Small intestine (tissue), 7 donors: Measurements from ENCODE around the gene PKD1. TPM values are rescaled to one million over a fixed set of nuclear protein-coding genes. Genes with fewer than 3 reads are reported as not detected.
"Not testable (repeated sequence)": the region's sequence is repeated elsewhere in the genome, so short reads cannot be mapped to it uniquely, and the experiment has no call there.

Source experiments
- DNase-seq, 2 donors: peaks; one replicate each; pipeline versions ENCODE4 v3.0.0 to v3.0.0-alpha.2; 2013
- FAIRE-seq: peaks from 2 replicates; lab custom pipeline; 2012; peaks lifted over from hg19 to GRCh38; lab: Jason Lieb, UNC
- H3K27ac ChIP-seq, 3 donors: one replicate each; pipeline ENCODE4 v1.5.1; 2013; ENCODE audit warnings: low read length in 2 of 3, mild to moderate bottlenecking in 2 of 3, control low read depth in 1 of 3, inconsistent platforms in 1 of 3, low read depth in 1 of 3, moderate library complexity in 1 of 3
- H3K27me3 ChIP-seq, 3 donors: one replicate each; pipeline ENCODE4 v1.6.1; 2013; ENCODE audit warnings: low read length in 3 of 3, inconsistent platforms in 1 of 3; ENCODE audit not compliant: control insufficient read depth in 3 of 3, insufficient read depth in 3 of 3
- H3K36me3 ChIP-seq, 3 donors: one replicate each; pipeline ENCODE4 v1.6.1; 2013; ENCODE audit warnings: low read length in 3 of 3, inconsistent platforms in 1 of 3, low read depth in 1 of 3, mild to moderate bottlenecking in 1 of 3, moderate library complexity in 1 of 3; ENCODE audit not compliant: control insufficient read depth in 3 of 3, insufficient read depth in 2 of 3
- H3K4me1 ChIP-seq, 3 donors: one replicate each; pipeline ENCODE4 v1.6.1; 2013; ENCODE audit warnings: low read length in 2 of 3, inconsistent platforms in 1 of 3, low read depth in 1 of 3, mild to moderate bottlenecking in 1 of 3, moderate library complexity in 1 of 3; ENCODE audit not compliant: control insufficient read depth in 3 of 3, insufficient read depth in 2 of 3
- H3K4me3 ChIP-seq, 3 donors: one replicate each; pipeline ENCODE4 v1.5.1; 2013; ENCODE audit warnings: low read length in 3 of 3, control low read depth in 1 of 3, inconsistent platforms in 1 of 3, low read depth in 1 of 3, mild to moderate bottlenecking in 1 of 3, moderate library complexity in 1 of 3
- H3K9me3 ChIP-seq, 2 donors: one replicate each; pipeline ENCODE4 v1.6.1; 2013; ENCODE audit warnings: low read depth in 1 of 2, low read length in 1 of 2; ENCODE audit not compliant: control insufficient read depth in 2 of 2, insufficient read depth in 1 of 2
- WGBS, 3 donors: extraction: QIAGEN DNeasy Blood & Tissue Kit; methylation state at CpG; one replicate each; pipeline ENCODE4 v1.1.7; 2013; 5-methylcytosine and 5-hydroxymethylcytosine counted together
- polyA plus RNA-seq, 4 donors: library from polyadenylated mRNA; stranded (reverse) in 3 of 4; unstranded in 1 of 4; fragments of 200-250 nt in 3 of 4; fragments of 120-200 nt in 1 of 4; gene quantifications; one replicate each; pipeline versions ENCODE4 v1.2.1 to v1.2.3, GENCODE V29; 2013
- donor health status: healthy with polysubstance abuse.
- donor health status: control.
- donor health status: control.
- donor health status: Bipolar disorder and iron deficiency.
- donor health status: healthy.

PKD1 gene
- polyA plus RNA-seq, 4 donors, result 10.5 to 42.2 (median 26.7) TPM

DNA sequence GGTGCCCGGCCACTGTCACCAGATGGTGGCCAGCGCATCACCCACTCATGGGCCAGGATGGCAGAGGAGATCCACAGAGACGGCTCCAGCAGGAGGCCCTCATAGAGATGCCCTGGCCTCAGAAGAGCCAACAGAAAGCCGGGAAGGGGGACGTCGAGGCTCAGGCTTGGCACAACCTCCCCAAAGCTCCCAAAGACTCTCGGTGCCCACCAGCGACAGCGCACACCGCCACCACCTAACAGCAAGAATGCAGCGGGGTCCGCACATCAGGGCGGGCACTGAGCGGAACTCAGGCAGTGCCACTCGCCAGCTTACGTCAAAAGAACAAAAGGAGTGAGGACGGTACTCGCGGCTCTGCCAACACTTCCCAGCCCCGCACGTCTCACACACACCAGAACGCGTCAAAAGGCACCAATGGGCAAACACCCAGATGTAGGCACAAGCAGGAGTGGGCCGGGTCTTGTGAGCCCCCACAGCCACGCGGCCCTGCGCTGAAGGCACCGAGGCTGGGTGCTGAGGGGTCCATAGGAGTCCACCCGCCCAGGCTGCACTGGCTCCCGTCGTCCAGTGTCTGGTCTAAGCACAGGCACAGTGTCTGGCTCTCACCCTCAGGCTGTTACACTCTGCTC is 8.7 kb downstream of the PKD1 start:
- 86 to 95% (median 88%) methylated on average over 29 to 31 of the region's 31 CpGs for WGBS, 3 donors
- not testable (repeated sequence) for H3K27me3 ChIP-seq, H3K36me3 ChIP-seq, FAIRE-seq, H3K4me3 ChIP-seq, H3K9me3 ChIP-seq, DNase-seq
- Histone ChIP-seq H3K4me1 (peaks cover 0 to 29% (median 0%) of the 10 kb centered on the region in 3 donors), H3K27ac (peak overlapping the region in 2 of 3 donors; percentile 60 to 93)

DNA sequence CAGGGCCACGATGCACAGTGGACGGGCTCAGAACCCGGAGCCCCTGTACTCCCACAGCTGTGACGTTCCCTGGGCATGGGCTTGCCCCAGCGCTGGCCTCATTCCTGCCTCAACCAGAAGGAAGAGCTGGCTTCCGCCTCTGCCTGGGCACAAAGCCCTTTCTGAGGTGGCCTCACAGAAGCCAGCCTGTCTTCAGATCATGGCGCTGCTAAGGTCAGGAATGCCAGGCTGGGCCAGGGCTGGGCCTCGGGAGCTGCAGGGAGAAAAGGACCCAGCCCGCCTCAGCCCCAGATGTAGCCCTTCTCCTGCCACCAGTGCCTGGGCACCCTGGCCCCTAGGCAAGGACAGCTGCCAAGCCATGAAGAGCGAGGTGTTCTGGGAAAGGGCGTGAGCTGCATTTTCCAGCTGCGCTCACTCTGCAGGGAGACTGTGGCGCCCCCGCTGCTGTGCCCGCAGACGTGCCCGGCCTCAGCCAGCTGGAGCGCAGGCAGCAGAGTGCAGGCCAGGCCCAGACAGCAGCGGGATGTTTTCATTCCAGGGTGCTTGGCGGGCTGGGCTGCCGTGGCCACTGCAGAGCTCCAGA is 9.4 kb downstream of the PKD1 start:
- not testable (repeated sequence) for H3K9me3 ChIP-seq, H3K36me3 ChIP-seq, FAIRE-seq, H3K27me3 ChIP-seq, H3K4me3 ChIP-seq, DNase-seq
- Histone ChIP-seq H3K4me1 (peaks cover 0 to 29% (median 0%) of the 10 kb centered on the region in 3 donors), H3K27ac (peak overlapping the region in 2 of 3 donors; percentile 86 to 93)
- 63 to 72% (median 65%) methylated on average over 18 to 21 of the region's 21 CpGs for WGBS, 3 donors

DNA sequence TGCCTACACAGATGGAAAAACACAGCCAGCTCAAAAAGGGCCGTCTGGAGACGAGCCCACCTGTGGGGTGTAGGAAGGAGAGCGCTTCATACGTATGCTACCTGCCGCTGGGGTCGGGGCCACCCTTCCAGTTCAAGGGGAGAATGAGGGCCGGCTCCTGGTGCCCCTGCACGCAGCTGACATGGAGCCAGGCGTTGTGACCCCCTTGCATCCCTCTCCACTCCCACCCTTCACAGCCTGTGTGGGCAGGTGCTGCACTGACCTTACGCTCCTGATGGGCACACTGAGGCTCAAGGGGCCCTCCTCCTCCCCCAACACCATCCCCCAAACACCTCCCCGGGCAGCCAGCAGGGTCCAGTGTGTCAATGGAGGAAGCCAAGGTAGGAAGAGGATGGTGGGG is 10.1 kb downstream of the PKD1 start:
- WGBS, 3 donors, result 58 to 85% (median 77%) methylated on average over 6 to 11 of the region's 11 CpGs
- DNase-seq, FAIRE-seq, H3K9me3 ChIP-seq, H3K27me3 ChIP-seq, H3K4me3 ChIP-seq, H3K36me3 ChIP-seq: not testable (repeated sequence)
- H3K27ac ChIP-seq, result peak overlapping the region in 2 of 3 donors; percentile 86 to 93
- peaks cover 0 to 29% (median 0%) of the 10 kb centered on the region in 3 donors for H3K4me1 ChIP-seq

DNA sequence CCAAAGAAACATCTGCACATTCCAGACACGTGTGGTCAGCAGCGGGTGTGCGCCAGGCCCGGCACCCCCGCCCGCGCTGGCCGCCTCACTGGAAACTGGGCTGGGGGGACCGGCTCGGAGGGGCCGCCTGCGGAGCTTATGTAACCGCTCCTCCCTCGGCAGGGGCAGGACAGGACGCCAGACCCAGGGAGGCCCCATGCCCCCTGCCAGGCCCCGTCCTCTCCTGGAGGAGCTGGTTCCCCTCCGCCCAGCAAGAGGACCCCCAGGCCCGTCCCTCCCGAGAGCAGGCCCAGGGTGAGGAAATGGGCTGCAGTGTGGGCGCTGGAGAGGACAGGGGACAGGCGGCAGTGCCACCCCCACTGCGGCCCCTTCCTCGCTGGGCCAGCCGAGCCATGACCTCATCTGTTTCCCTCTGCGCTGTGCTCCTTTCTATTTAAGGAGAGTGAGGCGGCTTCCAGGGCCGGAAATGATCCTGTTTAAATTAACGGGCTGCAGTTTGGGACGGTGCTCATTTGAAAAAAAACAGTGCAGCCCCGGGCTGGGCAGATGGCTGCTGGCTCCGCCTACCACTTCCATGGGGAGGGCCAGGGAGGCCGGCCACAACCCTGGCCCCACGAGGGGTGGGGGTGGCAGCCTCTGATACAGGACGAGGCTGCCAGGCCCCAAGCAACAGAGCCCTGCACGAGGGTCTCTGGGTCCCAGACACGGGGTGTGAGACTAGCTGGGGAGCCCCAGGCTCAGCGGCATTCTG is 10.8 kb downstream of the PKD1 start:
- Histone ChIP-seq H3K27ac (peak overlapping the region in 2 of 3 donors; percentile 86 to 93), H3K4me1 (peaks cover 0 to 29% (median 0%) of the 10 kb centered on the region in 3 donors)
- WGBS, 3 donors, result 40 to 80% (median 69%) methylated on average over 29 to 37 of the region's 37 CpGs
- not testable (repeated sequence) for FAIRE-seq, H3K27me3 ChIP-seq, H3K9me3 ChIP-seq, H3K4me3 ChIP-seq, H3K36me3 ChIP-seq
- DNase-seq, result peak in 1 of 2 donors; percentile 47

DNA sequence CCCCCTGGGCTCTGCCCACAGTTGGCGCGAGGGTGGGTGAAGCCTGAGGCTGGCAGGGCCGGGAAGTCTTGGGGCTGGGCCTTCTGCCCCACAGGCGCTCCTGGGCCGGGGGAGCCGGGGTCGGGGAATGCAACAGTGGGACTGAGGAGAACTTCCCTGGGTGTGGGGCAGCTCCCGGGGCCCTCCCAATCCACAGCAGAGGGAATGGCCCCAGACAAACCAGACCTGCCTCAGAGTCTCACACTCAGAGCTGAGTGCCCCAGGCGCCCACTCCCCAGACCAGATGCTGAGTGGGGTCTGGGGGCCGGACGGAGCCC is 11.4 kb downstream of the PKD1 start:
- H3K4me1 ChIP-seq, result peaks cover 0 to 29% (median 0%) of the 10 kb centered on the region in 3 donors
- FAIRE-seq, H3K9me3 ChIP-seq, DNase-seq, H3K27me3 ChIP-seq, H3K36me3 ChIP-seq, H3K4me3 ChIP-seq: not testable (repeated sequence)
- 49 to 57% (median 54%) methylated on average over 4 to 11 of the region's 11 CpGs for WGBS, 3 donors
- H3K27ac ChIP-seq, result peak overlapping the region in 2 of 3 donors; percentile 86 to 93

DNA sequence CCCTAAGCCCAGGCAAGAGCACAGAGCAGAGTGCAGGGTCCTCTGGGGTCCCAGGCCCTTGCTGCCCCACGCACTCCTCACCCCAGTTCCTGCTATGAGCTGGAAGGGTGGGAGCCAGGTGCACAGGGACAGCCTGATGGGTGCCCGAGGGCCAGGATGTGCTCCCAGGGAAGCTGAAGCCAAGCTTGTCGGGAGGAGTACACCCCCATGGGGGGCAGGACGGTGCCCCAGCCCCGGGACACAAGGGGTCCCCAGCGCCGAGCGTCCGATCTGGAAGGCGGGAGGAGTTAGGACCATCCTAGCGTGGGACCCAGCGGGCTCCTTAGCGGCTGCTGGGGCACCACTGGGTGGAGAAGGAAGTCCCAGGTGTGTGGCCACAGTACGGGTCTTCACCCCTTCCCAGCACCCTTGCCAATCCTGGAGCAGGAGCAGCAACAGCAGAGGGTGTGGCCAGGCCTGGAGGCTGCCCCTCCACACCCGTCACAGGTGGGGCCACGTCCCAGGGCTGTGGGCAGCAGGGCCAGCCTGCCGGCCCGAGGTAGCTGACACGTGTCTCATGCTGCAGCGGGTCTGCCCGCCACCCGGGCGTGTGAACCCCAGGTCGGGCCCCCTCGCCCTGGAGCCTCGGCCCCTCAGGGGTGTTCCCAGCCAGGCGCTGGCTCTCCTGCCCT is 11.9 kb downstream of the PKD1 start:
- not testable (repeated sequence) for H3K36me3 ChIP-seq, H3K27me3 ChIP-seq, H3K4me3 ChIP-seq, DNase-seq, H3K9me3 ChIP-seq, FAIRE-seq
- H3K27ac ChIP-seq, result peak overlapping the region in 2 of 3 donors; percentile 86 to 93
- 46 to 77% (median 66%) methylated on average over 11 to 26 of the region's 27 CpGs for WGBS, 3 donors
- H3K4me1 ChIP-seq, result peaks cover 0 to 29% (median 0%) of the 10 kb centered on the region in 3 donors

DNA sequence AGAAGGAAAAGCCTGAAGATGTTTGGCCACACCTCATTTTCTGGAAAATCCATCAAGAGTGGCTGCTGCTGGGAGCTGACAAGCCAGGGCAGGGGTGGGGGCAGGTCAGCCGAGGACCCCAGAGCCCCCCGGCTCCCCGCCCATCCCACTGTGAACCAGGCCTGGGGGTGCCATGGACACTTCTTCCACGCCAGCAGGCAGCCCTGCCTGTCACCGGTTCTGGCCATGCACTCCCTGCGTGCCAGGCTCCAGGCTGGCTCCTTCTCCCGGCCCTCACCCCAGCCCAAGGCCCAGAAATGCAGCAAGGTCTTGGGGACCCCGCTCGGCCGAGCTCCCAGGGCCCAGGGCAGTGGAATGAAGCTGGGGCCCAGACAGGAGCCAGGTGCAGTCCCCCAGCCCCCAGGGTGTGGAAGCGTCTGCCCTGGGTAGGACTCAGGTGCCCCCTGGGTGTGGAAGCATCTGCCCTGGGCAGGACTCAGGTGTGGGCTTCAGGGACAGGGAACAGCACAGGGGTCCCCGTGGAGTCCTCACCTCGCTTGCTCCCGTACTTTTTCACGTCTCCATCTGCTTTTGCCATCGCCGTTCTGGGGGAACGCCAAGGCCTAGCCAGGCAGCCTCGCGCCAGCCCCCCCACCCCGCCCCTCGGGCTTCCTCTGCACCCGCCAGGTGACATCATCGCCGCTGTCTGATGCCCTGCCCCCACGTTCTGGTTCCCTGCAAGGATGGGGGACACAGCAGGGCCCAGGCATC is 12.6 kb downstream of the PKD1 start:
- not testable (repeated sequence) for FAIRE-seq, H3K9me3 ChIP-seq, H3K4me3 ChIP-seq, H3K36me3 ChIP-seq, DNase-seq, H3K27me3 ChIP-seq
- peaks cover 0 to 29% (median 0%) of the 10 kb centered on the region in 3 donors for H3K4me1 ChIP-seq
- 71 to 88% (median 84%) methylated on average over 17 to 21 of the region's 26 CpGs for WGBS, 3 donors
- H3K27ac ChIP-seq, result peak overlapping the region in 1 of 3 donors; percentile 93
